ENCODE measurements around the gene PPP1R17. TPM values are rescaled to one million over a fixed set of nuclear protein-coding genes. Genes with fewer than 3 reads are reported as not detected.

The PPP1R17 gene
- total and polyA plus RNA-seq, 2 experiments from 2014 or later: 0.52 to 2.4 TPM

DNA sequence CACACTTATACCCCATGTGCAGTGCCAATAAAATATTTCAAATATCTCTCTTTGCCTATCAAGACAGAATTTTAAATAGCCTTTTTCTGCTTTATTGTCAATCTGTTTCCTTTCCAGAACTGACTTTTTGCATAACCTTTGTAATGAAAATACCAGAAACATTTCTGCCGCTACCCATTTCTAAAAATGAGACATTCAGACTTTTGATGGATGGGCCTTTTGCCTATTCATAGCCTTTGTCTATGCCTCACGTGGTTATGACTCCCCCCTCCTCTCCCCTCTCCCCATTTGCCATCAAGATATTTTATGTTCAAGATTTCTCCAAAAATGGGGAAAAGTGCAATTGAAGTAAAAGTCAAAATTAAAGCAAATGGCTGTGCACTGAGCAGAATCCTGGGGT, 5.9 kb downstream of the PPP1R17 start (continued):
- TF ChIP-seq, protein P1, sequence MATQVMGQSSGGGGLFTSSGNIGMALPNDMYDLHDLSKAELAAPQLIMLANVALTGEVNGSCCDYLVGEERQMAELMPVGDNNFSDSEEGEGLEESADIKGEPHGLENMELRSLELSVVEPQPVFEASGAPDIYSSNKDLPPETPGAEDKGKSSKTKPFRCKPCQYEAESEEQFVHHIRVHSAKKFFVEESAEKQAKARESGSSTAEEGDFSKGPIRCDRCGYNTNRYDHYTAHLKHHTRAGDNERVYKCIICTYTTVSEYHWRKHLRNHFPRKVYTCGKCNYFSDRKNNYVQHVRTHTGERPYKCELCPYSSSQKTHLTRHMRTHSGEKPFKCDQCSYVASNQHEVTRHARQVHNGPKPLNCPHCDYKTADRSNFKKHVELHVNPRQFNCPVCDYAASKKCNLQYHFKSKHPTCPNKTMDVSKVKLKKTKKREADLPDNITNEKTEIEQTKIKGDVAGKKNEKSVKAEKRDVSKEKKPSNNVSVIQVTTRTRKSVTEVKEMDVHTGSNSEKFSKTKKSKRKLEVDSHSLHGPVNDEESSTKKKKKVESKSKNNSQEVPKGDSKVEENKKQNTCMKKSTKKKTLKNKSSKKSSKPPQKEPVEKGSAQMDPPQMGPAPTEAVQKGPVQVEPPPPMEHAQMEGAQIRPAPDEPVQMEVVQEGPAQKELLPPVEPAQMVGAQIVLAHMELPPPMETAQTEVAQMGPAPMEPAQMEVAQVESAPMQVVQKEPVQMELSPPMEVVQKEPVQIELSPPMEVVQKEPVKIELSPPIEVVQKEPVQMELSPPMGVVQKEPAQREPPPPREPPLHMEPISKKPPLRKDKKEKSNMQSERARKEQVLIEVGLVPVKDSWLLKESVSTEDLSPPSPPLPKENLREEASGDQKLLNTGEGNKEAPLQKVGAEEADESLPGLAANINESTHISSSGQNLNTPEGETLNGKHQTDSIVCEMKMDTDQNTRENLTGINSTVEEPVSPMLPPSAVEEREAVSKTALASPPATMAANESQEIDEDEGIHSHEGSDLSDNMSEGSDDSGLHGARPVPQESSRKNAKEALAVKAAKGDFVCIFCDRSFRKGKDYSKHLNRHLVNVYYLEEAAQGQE (IDR thresholded peaks at IDR 0.05; ENCODE audit: unreplicated experiment): no peak
- no peak for TF ChIP-seq JUNB (IDR thresholded peaks at IDR 0.05; ENCODE audit: unreplicated experiment)
- no peak for TF ChIP-seq ZNF114 (CRISPR knock-in tag; IDR thresholded peaks at IDR 0.05)
- TF ChIP-seq NANOG (IDR thresholded peaks at IDR 0.05; ENCODE audit: borderline replicate concordance): no peak
- TF ChIP-seq, protein P2, sequence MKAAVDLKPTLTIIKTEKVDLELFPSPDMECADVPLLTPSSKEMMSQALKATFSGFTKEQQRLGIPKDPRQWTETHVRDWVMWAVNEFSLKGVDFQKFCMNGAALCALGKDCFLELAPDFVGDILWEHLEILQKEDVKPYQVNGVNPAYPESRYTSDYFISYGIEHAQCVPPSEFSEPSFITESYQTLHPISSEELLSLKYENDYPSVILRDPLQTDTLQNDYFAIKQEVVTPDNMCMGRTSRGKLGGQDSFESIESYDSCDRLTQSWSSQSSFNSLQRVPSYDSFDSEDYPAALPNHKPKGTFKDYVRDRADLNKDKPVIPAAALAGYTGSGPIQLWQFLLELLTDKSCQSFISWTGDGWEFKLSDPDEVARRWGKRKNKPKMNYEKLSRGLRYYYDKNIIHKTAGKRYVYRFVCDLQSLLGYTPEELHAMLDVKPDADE (IDR thresholded peaks at IDR 0.05): no peak
- TF ChIP-seq CREB1 (CRISPR knock-in tag; IDR thresholded peaks at IDR 0.05; ENCODE audit: low read depth): no peak
- no peak for TF ChIP-seq CTCF (conservative IDR thresholded peaks at IDR 0.05; ENCODE audit: low read depth in 2 of 2)
- no peak for TF ChIP-seq STAT1 (IDR thresholded peaks at IDR 0.05; ENCODE audit: unreplicated experiment)
- TF ChIP-seq EZH2 (IDR thresholded peaks at IDR 0.05; ENCODE audit: low read depth, unreplicated experiment): no peak

DNA sequence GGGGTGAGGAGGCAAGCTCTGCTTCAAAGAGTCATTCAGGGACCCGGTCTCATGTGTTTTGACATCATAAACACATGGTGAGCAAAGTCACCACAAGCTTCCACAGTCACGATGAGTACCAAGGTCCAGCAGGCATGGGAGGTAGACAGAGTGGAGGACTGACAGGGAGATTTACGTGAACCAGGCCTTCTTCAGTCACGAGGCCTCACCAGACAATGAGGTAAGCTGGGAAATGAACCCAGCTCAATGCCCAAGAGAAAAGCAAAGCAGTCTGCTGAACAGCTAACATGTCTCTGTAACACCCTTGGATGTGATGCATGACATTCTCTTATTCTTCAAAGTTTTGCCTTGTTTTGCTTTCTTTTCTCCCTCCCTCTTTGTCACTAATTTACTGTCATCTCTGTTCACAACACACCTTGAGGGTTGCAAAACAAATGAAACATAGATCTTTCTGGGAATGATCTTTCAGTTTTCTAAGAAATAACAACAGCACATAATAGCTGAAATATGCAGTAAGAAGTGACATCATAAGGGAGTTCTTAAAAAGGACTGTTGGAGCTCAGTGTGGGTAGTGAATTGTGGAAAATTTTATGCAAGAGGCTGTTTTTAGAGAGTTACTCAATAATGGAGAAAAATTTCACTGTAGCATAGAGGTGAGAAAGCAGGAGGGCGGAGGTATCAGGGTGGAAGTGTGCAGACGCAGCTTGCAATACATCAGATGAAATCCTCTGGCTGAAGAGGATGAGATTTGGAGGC, 9.0 kb downstream of the PPP1R17 start:
- Histone ChIP-seq H4K20me1 (replicated peaks; ENCODE audit: insufficient read depth) (no peaks in the 10 kb centered on the region), H3K27ac (ENCODE audit: low read depth) (no peak overlapping the region), H3K36me3 (ENCODE audit: insufficient read depth) (no peaks in the 10 kb centered on the region), H3K4me3 (no peak overlapping the region), H3K79me2 (replicated peaks; ENCODE audit: insufficient read depth) (no peaks in the 10 kb centered on the region), H3K27me3 (ENCODE audit: insufficient read depth) (no peaks in the 10 kb centered on the region), H3F3A (replicated peaks; ENCODE audit: low read depth) (no peaks in the 10 kb centered on the region), H2AFZ (no peak overlapping the region), H3K9me2 (ENCODE audit: insufficient read depth) (no peaks in the 10 kb centered on the region; the same call in 1 of the 2 replicates), H3K4me2 (no peak overlapping the region), H3K4me1 (ENCODE audit: insufficient read depth) (peaks cover 8% of the 10 kb centered on the region; the same call in 1 of the 2 replicates)
- Mint-ChIP-seq H3K27me3 (ENCODE audit: insufficient read depth, low read depth, poor library complexity) (peaks cover 2% of the 10 kb centered on the region), H3K9me3 (no peaks in the 10 kb centered on the region), H3K27ac (no peak overlapping the region), H3K4me1 (peaks cover 7% of the 10 kb centered on the region), H3K36me3 (ENCODE audit: low read depth) (no peaks in the 10 kb centered on the region), H3K4me3 (no peak overlapping the region)
- TF ChIP-seq CTCF (conservative IDR thresholded peaks at IDR 0.05; ENCODE audit: low read depth in 2 of 2): no peak
- DNase-seq (ENCODE audit: low spot score) (no peak), ATAC-seq (no peak)
